ENCODE measurements around the gene ESYT3.

- TF ChIP-seq POLR2A (IDR thresholded peaks at IDR 0.05), result no peak
- no peak for TF ChIP-seq CTCF (IDR thresholded peaks at IDR 0.05)
These were observed 38.3 kb upstream of the ESYT3 start for GRCh38 chr3:138395865-138396751.
